ENCODE results near the gene DENND4A. TPM values are rescaled to one million over a fixed set of nuclear protein-coding genes. Genes with fewer than 3 reads are reported as not detected.

The DENND4A gene
- total and polyA plus RNA-seq, 10 of the 15 experiments (the other 5 are each of a cell fraction or from before 2014, with no cell fraction given): 14.2 to 81.8 (median 34.1) TPM

- no peak for DNase-seq (ENCODE audit: low read depth, low spot score)
- RAD21 ChIA-PET (ENCODE audit: unreplicated experiment): no interaction called here
- Histone ChIP-seq H3K27ac (ENCODE audit: control insufficient read depth, insufficient read depth) (no peak overlapping the region), H3K4me2 (ENCODE audit: control insufficient read depth, insufficient read depth) (no peak overlapping the region), H3K27me3 (replicated peaks in 1 of 2; ENCODE audit: control insufficient read depth in 2 of 2, insufficient read depth in 2 of 2, low read length in 1 of 2) (no peaks in the 10 kb centered on the region), H4K20me1 (ENCODE audit: control insufficient read depth, insufficient read depth) (no peaks in the 10 kb centered on the region), H3K36me3 (ENCODE audit: control insufficient read depth in 2 of 2, insufficient read depth in 2 of 2, low read length in 1 of 2) (peaks cover 2 to 18% of the 10 kb centered on the region in 2 experiments), H3K4me3 (no peak overlapping the region), H2AFZ (ENCODE audit: control insufficient read depth, low read depth, low read length) (no peak overlapping the region), H3K9ac (ENCODE audit: control insufficient read depth, insufficient read depth, low read length) (no peak overlapping the region), H3K79me2 (ENCODE audit: control insufficient read depth, insufficient read depth, low read length) (no peaks in the 10 kb centered on the region), H3K4me1 (ENCODE audit: control insufficient read depth, insufficient read depth, low read length) (peaks cover 7% of the 10 kb centered on the region; the same call in 1 of the 2 replicates), H3K9me3 (replicated peaks; ENCODE audit: control insufficient read depth, insufficient read depth, low read length) (no peaks in the 10 kb centered on the region)
- no peak for TF ChIP-seq NFYA (IDR thresholded peaks at IDR 0.05; ENCODE audit: borderline replicate concordance, low read depth, low read length)
- TF ChIP-seq ZBTB40 (IDR thresholded peaks at IDR 0.05; ENCODE audit: borderline replicate concordance): no peak
- TF ChIP-seq CHD4 (IDR thresholded peaks at IDR 0.05): no peak
- TF ChIP-seq SMAD5 (IDR thresholded peaks at IDR 0.05; ENCODE audit: low read depth): no peak
- TF ChIP-seq SREBF1 (IDR thresholded peaks at IDR 0.05; ENCODE audit: low read length): no peak
- no peak for TF ChIP-seq ZNF622 (IDR thresholded peaks at IDR 0.05)
- no peak for TF ChIP-seq GATAD2B (conservative IDR thresholded peaks at IDR 0.05; ENCODE audit: low read depth)
- TF ChIP-seq CTCF (IDR thresholded peaks at IDR 0.05 in 2 of 3, conservative IDR thresholded peaks at IDR 0.05 in 1 of 3; ENCODE audit: control insufficient read depth in 2 of 3, extremely low read depth in 1 of 3, insufficient read depth in 1 of 3, low read depth in 3 of 3, low read length in 3 of 3): no peak
- no peak for TF ChIP-seq SREBF2 (IDR thresholded peaks at IDR 0.05; ENCODE audit: low read length)
- TF ChIP-seq E2F8 (IDR thresholded peaks at IDR 0.05; ENCODE audit: low read depth, partially characterized antibody): no peak
- TF ChIP-seq KLF5 (IDR thresholded peaks at IDR 0.05; ENCODE audit: partially characterized antibody): no peak
- TF ChIP-seq BACH1 (IDR thresholded peaks at IDR 0.05; ENCODE audit: borderline replicate concordance): no peak
- TF ChIP-seq ESRRA (IDR thresholded peaks at IDR 0.05; ENCODE audit: low read length): no peak
- no peak for TF ChIP-seq DPF2 (IDR thresholded peaks at IDR 0.05)
- SMC1A ChIA-PET (ENCODE audit: uncharacterized antibody, unreplicated experiment): interaction anchor here (0.8 to 2.3 kb wide), 7 partner anchors 8 to 176 kb away, joined by 3 to 10 read pairs (median 4); no protein-coding TSS in a partner anchor
- WGBS (ENCODE audit: insufficient coverage, insufficient replicate concordance, low lambda C conversion rate, missing lambda C conversion rate): 93% methylated on average over 2 of the region's 2 CpGs
- CTCF ChIA-PET: interaction anchor here (0.5 to 3.2 kb wide), 7 partner anchors 9 to 176 kb away, joined by 3 to 11 read pairs (median 4); no protein-coding TSS in a partner anchor
- no TSS peak for BruUV-seq (replicated peaks)
- in situ Hi-C loops (cut with MboI) (no loop called here), intact Hi-C loops (cut with micrococcal nuclease; ENCODE audit: unreplicated experiment) (no loop called here)
- POLR2A ChIA-PET: no interaction called here
- no peak for FAIRE-seq
- ATAC-seq: no peak
These were observed 131.2 kb downstream of the DENND4A start for GRCh38 chr15:65660927-65661326.

Data from GM12878 (cell line).